GM18519 (cell line): Measurements from ENCODE around the gene ANK2.

Experiments
- ATAC-seq: cut with Tn5 transposase; IDR thresholded peaks from one replicate; pipeline ENCODE4 v1.9.1; 2021; ENCODE audit warnings: mild to moderate bottlenecking, moderate library complexity; ENCODE audit not compliant: unreplicated experiment, low FRiP score

The ANK2 gene

DNA sequence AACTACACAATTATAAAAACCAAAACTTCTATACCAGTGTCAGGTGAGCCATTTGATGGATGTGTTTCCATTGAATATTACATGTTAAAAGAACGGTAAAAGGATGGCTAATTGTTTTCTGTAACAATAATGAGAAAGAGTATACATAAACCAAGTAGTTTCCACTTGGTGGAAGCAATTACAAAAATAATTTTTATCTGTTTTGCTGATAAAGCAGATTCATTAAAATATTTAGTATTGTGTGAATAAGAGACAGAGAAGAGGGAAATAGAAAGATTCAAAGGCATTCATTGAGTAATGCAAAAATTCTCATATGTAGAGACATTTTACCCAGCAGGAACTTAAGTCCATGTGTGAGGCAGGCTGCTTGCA is 95.7 kb downstream of the ANK2 start:
- ATAC-seq = no peak

DNA sequence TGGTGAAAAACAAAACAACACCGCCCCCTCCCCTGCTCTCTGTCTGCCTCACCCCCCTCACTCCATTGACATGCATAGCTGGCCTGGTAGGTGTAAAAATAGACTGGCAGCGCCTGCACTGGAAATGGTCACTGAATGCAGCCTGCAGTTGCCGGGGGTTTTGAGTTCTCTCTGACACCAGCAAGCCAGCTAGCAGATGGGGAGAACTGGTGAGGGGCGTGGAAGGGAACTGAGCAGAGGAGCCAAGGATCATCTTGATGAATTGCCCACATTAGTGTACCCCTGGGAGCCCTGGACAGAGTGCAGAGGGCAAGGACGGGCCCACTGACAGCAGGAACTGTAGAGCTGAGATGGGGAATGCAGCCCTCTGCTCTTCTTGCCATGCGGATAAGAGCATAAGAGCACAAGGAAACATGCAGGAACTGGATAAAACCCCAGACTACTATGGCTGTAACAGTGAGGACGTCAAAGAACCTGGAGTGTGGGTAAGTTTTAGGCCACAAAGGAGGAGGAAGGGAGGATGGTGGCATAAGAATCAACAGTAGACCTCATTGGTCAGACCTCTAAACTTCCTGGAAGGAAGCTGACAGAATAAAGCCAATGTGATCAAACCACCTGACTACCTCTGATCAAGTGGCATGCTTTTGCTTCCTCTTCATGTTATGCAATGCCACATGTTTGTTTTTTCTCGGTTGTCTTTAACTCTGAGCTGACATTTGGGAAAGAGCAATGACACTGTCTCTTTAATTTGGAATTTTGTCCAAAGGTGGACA is 96.3 kb downstream of the ANK2 start:
- no peak for ATAC-seq

DNA sequence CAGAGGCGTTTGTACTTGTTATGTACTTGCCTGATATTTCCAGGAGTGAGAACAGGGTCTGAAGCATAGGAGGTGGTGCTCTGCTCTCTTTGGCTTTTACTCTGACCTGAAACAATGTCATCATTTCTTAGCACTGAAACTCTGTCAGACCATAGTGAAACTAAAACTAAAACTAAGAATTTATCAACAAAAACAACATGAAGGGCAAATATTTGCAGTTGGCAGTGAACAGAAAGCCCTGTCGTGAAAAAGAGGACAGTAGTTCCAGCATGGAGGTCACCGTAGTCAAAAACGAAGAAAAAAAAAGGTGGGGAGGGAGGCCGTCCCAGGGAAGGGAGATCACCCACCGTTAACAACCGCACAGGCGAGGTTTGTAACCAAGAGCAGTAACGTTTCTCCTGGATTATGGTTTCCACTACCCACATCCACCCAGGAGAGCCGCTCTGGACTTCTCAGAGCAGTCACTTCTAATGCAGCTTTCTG is 97.5 kb downstream of the ANK2 start:
- ATAC-seq = no peak

DNA sequence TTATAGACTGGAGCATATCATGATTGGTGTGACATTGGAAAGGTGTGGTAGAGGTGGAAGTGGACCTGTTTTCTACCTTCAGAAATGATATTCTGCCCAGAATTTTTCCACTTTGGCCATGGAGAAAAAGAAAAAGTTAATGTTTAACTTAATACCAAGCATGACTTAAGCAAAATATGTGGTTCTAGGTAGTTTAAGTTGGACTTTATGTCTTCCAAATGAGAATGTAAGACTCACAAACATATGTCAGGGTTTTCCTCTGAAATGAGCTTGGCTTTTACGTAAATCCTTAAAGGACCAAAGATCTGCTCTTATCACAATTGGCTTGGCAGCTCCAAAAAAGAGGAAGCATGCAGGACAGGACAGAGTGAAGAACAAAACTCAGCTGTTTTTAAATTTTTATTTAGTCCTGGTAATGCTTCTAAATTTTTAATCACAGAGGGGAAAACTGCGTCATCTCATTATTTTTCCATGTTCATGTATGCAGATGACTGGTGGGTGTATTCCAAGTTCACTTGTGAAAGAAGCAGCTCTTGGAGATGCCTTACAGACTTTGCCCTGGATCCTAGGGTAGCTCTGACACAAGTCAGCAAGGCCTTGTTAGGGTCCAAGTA is 98.2 kb downstream of the ANK2 start:
- no peak for ATAC-seq

DNA sequence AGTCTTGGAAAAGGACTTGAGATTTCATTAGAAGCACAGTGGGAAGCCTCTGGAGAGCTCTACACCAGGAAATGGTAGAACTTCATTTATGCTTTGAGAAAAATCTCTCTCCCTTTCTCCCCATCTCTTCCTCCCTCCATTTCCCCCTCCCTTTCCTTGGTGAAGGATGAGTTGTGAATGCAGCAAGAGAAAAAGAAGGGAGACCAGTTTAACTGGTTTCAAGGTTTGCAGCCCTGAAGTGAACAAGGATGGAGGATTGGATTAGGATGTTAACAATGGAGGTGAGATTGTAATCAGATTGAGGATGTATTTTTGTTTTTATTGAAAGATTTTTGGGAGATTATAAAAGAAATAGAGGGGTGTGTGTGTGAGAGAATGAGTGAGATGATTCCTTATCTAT is 99.5 kb downstream of the ANK2 start:
- no peak for ATAC-seq

DNA sequence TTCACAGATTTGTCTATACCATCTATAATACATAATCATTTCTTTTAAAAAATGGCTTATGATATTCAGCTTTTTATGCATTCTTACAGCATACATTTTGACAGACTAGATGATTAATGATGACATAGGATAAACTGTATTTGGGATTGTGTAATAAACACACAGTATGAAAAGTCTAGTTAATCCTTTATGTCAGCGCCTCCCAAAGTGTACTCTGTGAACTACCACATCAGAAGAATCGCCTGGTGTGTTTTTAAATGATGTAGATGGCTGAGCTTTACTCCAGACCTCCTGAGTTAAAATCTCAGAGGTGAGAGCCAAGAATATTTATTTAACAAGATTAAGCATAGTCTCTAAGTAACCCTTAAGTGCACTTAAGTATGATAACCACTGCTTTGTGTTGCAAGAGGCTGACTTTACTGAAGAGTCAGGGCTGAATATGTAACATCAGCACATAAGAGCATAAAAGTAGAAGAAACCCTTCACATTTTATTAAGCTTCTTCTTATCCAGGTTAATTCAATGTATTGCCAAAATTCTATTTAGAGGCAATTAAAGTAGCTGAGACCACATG is 104.2 kb downstream of the ANK2 start:
- no peak for ATAC-seq

DNA sequence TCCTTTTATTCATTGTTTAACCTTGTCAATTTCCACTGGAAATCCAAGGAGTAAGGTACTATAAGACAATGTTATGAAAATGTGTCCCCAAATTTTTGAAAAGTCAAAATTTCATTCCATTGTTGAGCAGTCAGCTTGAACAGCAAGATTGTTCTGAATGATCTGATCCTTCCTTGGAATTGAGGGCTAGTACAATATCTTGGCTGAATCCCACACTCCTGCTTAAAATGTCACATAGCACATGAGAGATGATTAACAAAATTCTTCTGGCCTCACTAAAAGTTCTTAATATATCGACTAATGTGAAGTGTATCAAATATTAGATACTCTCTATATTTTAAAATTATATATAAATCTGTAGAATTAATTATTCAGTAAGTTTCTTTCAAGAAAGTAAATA is 104.8 kb downstream of the ANK2 start:
- no peak for ATAC-seq

DNA sequence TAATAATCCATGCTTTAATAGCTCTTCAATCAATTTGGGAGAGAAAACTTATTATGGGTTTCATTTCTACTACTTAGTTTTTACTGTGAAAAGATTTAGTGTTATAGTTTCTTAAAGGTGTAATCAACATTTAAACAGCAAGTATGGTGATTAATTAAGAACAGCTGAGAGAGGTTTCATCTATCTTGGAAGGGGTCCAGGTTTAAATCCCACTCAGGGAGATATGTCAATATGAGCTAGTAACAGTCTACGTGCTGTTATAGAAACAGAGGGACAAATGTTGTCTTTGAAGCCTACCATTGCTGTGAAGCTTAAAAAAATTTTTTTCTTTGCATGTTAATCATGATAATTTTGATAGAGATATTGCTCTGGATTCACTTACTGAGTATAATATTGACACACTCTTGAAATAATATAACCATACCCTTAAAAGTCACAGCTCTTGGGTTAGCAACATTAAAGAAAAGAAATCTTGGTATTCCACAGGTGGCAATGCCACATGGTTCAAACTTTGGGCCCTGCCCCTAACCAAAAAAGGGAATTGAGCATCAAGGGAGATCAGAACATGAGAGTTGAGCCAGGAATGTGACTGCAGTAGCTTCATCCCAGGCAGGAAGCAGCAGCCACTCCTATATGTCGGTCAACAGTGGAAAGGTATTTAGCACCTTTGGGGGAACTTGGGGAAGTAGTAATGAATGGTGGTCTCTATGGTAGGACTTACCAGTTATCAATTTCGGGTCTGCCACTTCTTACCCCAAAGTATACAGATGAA is 107.8 kb downstream of the ANK2 start:
- no peak for ATAC-seq

DNA sequence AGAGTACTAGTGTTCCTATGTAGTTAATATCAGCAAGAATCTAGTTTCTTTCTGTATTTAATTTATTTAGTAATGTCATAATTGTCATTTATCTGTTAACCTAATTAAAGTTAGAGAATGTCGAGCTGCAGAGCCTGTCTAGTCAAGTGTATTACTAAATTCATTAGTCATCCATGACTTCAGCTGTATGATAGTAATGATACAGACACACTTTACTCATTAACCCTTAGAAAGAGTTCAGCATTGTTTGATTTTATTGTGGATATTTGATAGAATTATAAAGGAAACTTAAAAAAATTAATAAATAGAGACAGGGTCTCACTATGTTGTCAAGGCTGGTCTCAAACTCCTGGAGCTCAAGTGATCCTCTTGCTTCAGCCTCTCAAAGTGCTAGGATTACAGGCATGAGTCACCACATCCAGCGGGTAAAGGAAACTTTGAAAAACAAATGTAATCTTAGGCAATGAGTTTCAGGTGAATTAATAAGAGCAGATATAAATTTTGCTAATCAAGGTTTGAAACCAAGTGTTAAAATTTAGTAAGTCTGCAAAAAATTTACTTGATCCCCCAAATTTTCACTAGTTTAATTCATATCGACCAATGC is 110.6 kb downstream of the ANK2 start:
- no peak for ATAC-seq

DNA sequence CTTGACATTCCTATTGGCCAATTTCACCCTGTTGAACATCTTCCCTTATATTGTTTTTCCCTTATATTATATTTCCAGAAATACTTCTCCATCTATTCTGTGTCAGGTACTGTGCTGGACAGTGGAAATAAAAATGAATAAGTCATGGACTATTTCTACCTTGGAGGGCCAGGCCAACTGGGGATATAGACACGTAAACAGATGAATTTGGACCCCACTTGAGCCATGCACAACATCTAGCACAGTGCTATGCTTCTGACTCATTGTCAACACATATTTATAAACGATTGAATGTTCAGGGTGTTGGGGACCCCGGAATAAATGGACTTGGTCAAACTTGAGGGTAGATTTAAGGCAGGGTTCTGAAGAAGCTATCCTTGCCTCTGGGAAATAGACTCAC is 111.1 kb downstream of the ANK2 start:
- no peak for ATAC-seq

DNA sequence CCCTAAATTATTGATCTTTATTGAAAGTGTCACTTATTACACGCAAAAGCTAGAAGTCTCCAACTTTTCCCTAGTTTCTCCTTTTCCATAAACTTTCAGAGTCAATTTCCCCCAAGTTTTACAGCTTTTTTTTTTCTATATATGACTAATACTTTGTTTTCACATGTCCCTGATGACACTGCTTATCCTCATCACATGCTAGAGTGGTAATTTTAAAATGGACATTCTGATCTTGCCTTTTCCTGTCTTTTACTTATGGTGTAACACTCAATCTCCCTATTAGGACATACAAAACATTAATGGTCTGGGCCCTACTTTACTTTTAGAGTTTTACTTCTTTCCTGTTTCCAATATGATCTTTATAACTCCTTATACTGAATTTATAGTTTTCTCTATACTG is 112.6 kb downstream of the ANK2 start:
- ATAC-seq = no peak

DNA sequence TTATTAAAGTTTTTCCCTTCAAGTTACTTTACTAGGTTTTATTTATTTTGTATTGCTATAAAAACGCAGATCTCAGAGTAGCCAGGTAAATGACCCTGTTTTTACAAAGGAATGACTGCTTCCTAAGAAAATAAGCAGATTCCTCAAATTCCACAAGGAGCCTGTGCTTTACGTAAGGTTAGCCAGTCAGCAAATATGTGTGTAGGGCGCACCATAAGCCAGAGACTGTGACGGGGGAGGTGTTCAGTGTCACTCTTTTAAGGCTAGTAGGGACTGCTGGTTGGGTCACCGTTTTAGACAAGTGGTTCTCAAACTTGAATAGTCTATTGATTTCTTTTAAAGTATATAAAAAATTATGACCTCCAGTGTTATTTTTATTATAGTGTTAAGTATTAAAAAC is 119.9 kb downstream of the ANK2 start:
- no peak for ATAC-seq

DNA sequence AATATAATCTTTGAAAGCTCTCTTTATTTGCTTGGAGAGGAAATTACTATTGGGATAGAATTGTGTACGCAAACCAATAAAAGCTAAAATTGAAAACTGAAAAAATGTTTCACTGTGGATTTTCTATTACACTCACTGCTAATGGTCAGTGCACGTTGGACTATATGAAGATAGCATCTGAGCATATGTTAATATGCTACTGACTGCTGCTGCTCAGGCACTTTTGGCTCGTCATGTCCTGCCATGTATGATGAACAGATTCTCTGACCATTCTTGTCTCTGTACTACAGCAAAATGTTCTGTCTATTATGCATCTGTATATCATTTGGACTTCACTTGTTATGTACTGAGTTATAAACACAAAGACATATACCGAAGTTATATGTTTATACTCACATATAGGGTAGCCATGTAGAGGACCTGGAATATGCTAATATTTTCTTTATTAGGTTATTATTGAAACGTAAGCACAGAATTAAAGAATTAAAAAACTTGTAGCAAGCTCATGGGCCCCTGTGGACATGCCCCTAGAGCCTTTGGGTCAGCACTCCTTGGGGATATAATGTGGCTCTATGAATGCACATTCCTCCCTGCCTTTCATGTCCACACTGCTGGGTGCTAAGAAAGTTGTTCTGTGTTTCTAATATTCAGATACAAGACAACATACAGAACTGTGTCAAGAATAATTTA is 120.8 kb downstream of the ANK2 start:
- ATAC-seq = no peak

DNA sequence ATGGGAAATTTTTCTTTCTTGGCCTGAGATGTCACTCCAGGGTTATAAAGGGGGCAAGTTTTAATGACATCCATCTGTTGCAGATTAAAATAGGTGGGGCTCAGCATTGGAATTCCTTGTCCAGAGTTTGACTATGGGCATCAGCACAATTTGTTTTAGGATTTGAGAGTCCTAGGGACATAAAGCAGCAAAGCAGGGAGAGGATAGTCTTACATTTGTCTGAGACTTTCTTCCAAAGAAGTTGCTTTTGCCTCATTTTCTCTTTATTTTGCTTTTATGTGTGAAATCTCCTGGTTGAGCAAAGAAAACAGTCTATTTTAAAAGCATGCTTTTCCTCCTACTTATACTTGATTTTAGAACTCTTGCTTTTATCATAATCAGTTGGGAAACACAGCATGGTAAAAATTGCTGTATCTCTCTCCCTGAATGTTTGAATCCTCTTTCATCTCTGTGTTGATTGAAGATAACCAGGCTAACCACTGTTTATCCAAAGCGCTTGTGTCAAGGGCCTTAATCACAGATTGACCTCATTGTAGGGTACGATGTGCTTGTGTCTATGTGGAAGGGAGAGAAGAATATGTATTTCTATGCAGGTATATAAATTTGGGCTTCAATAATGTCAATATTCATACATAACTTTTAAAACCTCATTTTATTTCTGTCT is 121.5 kb downstream of the ANK2 start:
- ATAC-seq = no peak

DNA sequence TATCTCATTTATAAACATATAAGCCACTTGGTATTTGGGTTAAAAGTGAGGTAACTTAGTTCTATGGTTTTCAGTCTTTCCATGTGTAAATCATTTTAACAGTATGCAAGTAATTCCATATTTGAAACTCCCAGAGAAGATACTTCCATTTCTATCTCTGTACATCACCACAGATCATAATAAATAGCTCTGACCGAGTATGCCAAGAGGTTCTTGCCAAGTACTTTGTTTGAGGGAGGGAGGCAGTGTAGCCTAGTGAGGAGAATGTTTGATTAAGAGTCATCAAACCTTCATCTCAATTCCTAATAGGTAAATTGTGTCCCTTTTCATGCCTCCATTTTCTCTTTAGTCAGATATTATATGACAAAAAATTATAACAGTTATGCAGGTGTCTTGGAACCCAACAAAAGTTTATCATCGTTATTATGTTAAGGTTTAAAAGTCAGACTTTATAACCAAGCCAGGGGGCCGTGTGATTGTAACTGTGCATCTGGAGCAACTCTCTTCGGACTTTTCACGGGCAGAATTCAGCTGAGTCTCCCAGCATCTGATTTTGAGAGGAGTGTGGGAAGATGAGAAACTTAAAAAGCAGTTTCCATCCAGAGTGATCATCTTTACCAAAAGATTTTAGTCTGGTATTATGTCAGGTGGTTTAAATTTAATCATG is 123.8 kb downstream of the ANK2 start:
- ATAC-seq = no peak

DNA sequence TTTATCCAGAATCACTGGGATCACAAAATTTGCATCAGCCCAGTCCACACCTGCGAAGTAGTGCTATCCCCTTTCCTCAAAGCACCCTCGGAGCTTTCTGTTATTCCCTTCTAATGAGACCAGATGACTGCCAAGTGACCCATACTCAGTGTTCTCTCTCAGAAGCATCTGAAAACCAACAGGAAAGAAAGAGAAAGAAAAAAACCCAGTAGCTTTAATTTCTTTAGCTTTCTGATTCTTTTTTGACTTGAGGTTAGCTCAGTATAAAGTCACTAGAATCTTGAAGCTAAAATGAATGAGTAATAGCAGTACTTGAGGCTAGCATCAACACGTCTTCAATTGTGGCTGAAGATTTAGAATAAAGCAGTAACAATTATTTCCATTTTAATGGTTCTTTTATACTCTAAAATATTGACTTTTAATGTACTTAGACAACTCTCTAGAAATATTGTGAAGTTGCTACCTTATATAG is 124.4 kb downstream of the ANK2 start:
- ATAC-seq = peak; percentile 61

DNA sequence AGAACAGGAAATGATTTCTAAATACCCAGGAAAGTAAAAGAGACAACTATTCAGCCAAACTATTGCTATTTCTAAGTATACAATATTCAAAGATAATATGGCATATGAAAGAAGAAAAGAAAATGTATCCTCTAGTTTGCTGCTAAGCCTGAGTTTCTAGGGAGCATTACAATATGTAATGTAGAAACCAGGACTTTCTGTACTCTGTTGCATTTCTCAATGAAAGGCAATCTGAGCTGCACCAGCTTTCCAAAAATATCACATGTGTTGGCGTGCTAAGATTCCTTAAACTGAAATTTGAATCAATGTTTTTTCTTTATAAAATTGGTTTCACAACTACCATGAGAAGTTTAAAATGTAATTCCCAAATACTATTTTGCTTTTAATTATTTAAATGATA is 129.6 kb downstream of the ANK2 start:
- ATAC-seq = no peak

DNA sequence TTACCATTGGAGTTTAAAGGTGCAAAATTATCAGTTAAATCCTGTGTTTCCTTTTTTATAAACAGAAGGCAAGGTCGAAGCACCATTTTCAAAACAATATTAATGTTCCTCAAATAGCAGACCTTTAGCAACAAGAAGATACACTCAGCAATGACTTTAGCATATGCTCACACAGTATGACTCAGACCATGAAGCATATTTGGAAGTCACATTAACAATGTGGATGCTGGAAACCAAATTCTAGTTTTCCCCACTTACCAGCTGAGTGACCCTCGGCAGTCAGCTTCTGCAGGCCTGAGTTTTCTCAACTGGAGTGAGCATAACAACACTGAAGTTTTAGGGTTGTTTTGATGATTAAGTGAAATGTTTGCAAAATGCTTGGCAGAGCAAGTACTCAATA is 130.5 kb downstream of the ANK2 start:
- ATAC-seq = no peak
